HepG2 (cell line): ENCODE measurements around the gene HES6. TPM values are rescaled to one million over a fixed set of nuclear protein-coding genes. Genes with fewer than 3 reads are reported as not detected.

Experiments
- CEBPB ChIP-seq: IDR thresholded peaks from 2 replicates; pipeline ENCODE4 v1.6.1; 2011; ENCODE audit warnings: low read depth, low read length, improper control_type of control experiment, borderline replicate concordance
- CSRNP1 ChIP-seq: sonication (generic); formaldehyde crosslinking; IDR thresholded peaks from 2 replicates; pipeline ENCODE4 v1.8.1; 2023; ENCODE audit warnings: mild to moderate bottlenecking, missing genetic modification reagents
- HIVEP1 ChIP-seq: sonication (generic); formaldehyde crosslinking; IDR thresholded peaks from 2 replicates; pipeline ENCODE4 v1.4.0; 2020; ENCODE audit warnings: mild to moderate bottlenecking, missing genetic modification reagents
- NCOA1 ChIP-seq: sonication (generic); formaldehyde crosslinking; IDR thresholded peaks from 2 replicates; pipeline ENCODE4 v1.9.0; 2021; ENCODE audit warnings: missing genetic modification reagents
- RARA ChIP-seq: IDR thresholded peaks from 2 replicates; pipeline ENCODE4 v1.6.1; 2016; ENCODE audit warnings: missing genetic modification reagents, missing compliant biosample characterization
- RFXAP ChIP-seq: sonication (generic); formaldehyde crosslinking; IDR thresholded peaks from 2 replicates; pipeline ENCODE4 v1.4.0; 2020; ENCODE audit warnings: missing genetic modification reagents, borderline replicate concordance
- SMYD3 ChIP-seq: sonication (generic); formaldehyde crosslinking; IDR thresholded peaks from 2 replicates; pipeline ENCODE4 v1.8.1; 2023; ENCODE audit warnings: mild to moderate bottlenecking, missing genetic modification reagents
- TFAP4 ChIP-seq: sonication (generic); IDR thresholded peaks from 2 replicates; pipeline ENCODE4 v1.6.1; 2016; ENCODE audit warnings: low read depth, borderline replicate concordance
- UBTF ChIP-seq: sonication (generic); formaldehyde crosslinking; IDR thresholded peaks from 2 replicates; pipeline ENCODE4 v1.4.0; 2020; ENCODE audit warnings: mild to moderate bottlenecking, missing genetic modification reagents
- ZNF646 ChIP-seq: sonication (generic); formaldehyde crosslinking; IDR thresholded peaks from 2 replicates; pipeline ENCODE4 v1.9.0; 2021; ENCODE audit warnings: mild to moderate bottlenecking, missing genetic modification reagents
- ZNF687 ChIP-seq: sonication (generic); formaldehyde crosslinking; IDR thresholded peaks from 2 replicates; pipeline ENCODE4 v1.5.1; 2020; ENCODE audit warnings: mild to moderate bottlenecking, missing genetic modification reagents, moderate library complexity
- polyA plus RNA-seq, 8 experiments: library from polyadenylated mRNA; depleted of rRNA in 3 of 8; stranded (reverse) in 7 of 8; unstranded in 1 of 8; fragments of >200 nt; fragmentation: Illumina TruSeq in 4 of 8; extraction: Trizol in 4 of 8; gene quantifications; 2 replicates each; pipeline versions ENCODE4 v1.2.1 to v1.2.3, GENCODE V29; 2011 to 2016; ENCODE audit warnings: low read depth in 4 of 8, missing spikeins in 1 of 8, mixed read lengths in 1 of 8; ENCODE audit not compliant: insufficient read depth in 1 of 8
- total RNA-seq, 5 experiments: library from RNA; depleted of rRNA; stranded (reverse); fragments of >200 nt; fragmentation: Illumina TruSeq; extraction: Trizol; gene quantifications; 2 replicates each; pipeline ENCODE4 v1.2.3, GENCODE V29; 2016; ENCODE audit warnings: low read depth in 1 of 5

The HES6 gene
- total and polyA plus RNA-seq, 2 of the 13 experiments (the other 11 are each of a cell fraction or from before 2014, with no cell fraction given), result 19.5 to 82.8 TPM

- TF ChIP-seq ZNF646 (CRISPR knock-in tag), result no peak
- TF ChIP-seq UBTF, result 0 out of 2 replicates have a peak, but pooled peaks have one; percentile 17
- peak; percentile 40 for TF ChIP-seq ZNF687
- TF ChIP-seq TFAP4, result 0 out of 2 replicates have a peak, but pooled peaks have one; percentile 45
- TF ChIP-seq RARA (CRISPR knock-in tag), result no peak
- no peak for TF ChIP-seq HIVEP1 (CRISPR knock-in tag)
- no peak for TF ChIP-seq CSRNP1 (CRISPR knock-in tag)
- no peak for TF ChIP-seq CEBPB
- no peak for TF ChIP-seq NCOA1 (CRISPR knock-in tag)
- no peak for TF ChIP-seq SMYD3 (CRISPR knock-in tag)
- TF ChIP-seq RFXAP (CRISPR knock-in tag), result no peak
Measured at GRCh38 chr2:238284802-238285515, 45.1 kb upstream of the HES6 start (continued).
